Inflammatory macrophage (primary cell): ENCODE measurements around the gene MYL9.

Experiments used
- DNase-seq, 2 donors: peaks; one replicate each; pipeline ENCODE4 v3.0.0-alpha.2; 2020 to 2022

MYL9 gene

DNA sequence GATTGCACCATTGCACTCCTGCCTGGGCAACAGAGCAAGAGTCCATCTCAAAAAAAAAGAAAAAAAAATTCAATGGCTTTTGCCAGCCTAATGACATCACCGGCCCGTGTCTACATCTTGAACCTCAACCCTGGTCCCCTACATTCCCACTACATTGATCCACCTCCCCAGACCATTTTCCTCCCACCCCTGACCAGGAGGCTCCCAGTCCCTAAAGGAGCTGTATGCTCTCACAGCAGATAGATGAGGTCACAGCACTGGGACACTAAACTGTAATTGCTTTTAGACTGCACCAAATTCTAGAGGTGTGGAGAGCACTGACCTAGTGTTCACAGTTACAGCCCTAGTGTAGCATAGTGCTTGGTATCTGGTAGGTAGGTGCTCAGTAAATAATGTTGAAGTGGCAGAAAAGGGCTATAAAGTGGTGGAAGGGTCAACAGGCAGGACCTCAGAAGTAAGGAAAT, 42.7 kb downstream of the MYL9 start:
- no peak for DNase-seq

DNA sequence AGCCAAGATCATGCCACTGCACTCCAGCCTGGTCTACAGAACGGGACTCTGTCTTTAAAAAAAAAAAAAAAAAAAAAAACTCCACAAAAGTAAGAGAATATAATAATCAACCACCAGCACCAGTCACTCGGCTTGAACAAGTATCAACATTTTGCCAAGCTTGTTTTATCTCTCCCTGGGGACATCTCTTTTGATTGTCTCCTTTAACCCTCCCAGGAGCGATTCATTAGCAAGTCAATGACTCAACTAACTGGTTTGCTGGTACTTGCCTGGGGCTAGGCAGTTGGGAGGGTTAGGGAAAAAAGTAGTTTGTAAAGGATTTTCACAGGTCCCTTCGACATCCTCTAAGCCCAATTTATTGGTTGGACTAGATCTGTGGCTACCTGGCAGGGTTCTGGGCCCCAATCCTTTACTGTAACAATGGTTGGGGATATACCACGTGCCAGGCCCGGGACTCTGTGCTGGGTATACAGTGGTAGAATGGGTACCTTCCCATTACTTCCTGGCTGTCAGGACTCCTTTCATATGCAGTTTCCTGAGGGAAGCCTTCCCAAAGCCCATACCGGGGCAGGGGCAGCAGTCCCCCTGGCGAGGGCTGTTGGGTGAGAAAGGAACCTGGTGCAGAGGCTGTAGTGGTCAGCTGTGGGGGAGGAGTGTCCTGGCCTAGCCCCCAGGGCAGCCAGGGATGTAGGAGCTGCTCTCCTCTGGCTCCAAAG, 44.2 kb downstream of the MYL9 start:
- DNase-seq, result no peak

DNA sequence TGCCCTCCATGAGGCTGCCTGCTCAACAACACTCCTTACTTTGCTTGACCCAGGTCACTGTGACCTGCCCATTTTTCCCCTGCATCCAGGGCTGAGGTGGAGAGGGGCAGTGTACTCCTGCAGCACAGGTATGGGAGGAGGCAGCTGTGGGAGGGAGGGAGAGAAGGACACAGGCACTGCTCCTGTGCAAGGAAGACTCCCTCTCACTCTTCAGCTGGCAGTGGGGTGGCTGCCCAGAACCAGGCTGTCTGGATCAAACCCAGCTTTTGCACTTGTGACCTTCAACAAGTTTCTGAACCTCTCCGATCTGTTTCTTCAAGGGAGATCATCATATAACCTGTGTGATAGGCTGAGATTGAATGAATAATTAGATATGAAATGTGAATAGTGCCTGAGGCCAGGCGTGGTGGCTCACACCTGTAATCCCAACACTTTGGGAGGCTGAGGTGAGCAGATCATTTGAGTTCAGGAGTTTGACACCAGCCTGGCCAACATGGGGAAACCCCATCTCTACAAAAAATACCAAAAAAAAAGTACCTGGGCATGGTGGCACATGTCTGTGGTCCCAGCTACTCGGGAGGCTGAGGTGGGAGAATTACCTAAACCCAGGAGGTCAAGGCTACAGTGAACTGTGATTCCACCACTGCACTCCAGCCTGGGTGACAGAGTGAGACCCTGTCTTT, 46.2 kb downstream of the MYL9 start:
- DNase-seq, result no peak

DNA sequence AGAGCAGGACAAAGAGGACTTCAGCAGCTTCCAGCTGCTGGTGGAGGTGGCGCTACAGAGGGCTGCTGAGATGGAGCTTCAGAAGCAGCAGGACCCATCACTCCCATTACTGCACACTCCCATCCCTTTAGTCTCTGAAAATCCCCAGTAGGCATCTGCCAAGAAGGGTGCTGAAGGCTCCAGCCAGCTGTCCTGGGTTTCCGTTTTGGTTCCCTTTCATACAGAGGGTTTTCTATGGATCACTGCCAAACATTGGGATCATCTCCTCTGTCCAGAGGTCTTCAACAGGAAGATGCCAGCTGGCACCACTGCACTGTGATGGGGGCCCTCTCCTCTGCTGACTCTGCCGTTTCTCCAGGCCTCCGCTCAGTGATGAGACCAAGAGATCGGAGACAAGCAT, 50.0 kb downstream of the MYL9 start:
- DNase-seq, result no peak

DNA sequence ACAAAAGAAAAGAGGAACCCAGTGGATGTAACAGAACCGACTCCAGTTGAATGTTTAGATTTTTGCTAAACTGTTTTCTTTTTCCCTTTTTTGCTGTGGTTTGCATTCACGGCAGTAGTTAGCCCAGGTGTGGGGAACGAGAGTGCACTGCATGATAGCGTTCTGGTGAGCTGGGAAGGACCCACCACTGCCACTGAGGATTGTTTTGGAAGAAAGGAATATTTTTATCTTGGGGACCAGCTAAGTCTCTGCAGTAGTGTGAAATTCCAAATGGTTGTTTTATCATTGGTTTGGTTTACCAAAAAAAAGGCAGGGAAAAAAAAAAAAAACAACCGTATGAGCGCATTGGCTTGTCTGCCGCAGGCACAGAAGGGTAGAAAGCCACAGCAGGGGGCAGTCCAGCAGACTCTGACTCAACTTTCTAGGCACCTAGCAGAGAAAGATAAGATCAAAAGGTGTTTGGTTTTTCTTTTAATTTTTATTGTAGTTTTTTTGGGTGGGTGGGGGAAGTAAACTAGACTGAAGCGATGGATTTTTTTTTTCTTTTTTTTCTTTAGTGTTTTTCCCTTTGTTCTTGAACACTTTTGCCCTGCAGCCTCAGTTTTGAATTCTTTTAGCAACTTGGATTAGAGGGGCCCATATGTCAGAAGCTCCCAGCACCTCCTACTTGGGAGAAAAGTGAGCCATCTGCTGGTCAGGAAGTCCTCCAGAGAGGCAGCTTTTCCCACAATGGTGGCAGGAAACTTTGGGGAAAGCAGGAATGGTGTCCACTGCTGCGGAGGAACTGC, 50.7 kb downstream of the MYL9 start:
- no peak for DNase-seq

DNA sequence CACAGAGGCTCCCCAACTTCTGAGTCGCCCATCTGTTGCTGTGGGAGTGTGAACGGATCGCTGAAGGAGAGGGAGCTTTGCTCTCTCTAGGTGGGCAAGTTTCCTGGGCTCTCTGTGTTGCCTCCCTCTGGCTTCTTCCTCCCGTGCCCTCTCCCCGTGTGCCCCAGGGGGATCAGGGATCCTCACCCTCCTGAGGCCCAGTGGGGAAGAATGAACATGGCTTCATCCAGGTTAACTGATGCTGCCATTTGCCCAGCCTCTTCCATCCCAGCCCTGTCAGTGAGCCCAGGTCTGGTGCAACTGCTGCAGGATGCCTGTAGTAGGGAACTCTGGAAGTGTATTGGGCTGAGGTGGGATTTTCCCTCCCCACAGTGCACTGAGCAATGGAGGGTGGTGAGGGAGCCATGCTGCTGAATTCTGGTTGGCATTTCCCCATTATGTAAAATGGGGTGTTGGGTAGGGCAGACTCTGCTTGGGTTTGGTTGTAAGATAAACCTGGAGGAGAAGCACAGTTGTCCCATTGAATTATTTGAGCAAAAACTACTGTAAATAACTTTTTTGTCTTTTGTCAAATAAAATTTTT, 52.1 kb downstream of the MYL9 start:
- DNase-seq, result no peak

DNA sequence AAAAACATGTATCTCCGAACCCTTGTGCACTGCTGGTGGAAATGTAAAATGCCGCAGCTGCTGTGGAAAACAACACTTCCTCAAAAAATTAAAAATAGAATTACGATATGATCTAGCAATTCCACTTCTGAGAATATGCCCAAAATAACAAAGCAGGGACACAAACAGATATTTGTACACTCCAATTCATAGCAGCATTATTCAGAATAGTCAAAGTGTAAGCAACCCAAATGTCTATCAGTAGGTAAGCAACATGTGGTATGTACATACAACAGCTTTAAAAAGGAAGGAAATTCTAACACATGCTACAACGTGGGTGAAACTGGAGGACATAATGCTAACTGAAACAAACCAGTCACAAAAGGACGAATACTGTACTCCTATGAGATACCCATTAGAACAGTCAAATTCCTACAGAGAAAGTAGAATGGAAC, 58.6 kb downstream of the MYL9 start:
- DNase-seq, result peak; percentile 57 to 72
